Measurements from ENCODE around the gene SDC1.

SDC1 gene

DNA sequence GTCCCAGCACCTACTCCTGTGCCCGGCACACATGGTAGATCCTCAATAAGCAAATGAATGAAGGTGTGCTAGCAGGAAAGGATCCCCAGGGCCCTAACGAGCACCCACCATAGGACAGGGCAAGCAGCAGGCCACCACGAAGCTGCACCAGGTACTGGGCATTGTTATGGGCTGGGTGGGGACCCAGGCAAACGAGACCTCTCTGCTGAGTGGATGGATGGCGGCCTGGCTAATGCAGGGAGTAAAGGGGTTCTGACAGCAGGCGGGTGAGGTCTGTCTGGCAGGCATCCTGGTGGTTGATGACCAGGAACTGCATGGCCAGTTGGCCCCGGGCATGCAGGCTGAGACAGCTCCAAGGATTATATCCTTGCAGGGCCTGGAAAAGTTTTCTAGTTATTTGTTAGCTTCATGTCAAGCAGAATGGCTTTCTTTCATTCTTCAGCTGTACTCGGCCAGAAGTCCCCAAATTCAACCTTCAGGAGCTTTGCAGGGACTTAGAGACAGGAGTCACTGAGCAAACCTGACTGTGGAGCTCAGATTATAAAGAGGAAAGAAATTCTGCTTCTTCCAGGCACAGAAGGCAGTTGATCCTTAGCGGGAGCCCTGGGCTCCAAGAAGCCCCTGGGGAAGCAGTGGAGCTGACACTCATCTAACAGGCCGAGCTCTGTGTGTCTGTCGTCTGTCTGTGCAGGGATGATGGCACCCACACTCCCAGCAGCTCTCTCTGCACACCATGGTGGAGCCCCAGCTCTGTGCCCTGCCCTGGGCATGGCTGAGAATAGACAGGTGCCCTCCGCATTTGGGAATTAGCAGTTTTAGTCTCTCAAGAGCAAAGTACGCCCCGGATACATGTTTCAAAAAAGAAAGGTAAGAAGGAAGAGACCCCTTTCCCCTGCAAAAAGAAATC lies 51.2 kb downstream of the SDC1 start:
- Mint-ChIP-seq H3K4me1 (ENCODE audit: low read depth) (no peaks in the 10 kb centered on the region), H3K36me3 (ENCODE audit: low read depth) (no peaks in the 10 kb centered on the region), H3K27ac (no peak overlapping the region), H3K27me3 (ENCODE audit: low read depth) (peaks cover 2% of the 10 kb centered on the region), H3K9me3 (no peaks in the 10 kb centered on the region), H3K4me3 (no peak overlapping the region)
- DNase-seq (ENCODE audit: low spot score): no peak

DNA sequence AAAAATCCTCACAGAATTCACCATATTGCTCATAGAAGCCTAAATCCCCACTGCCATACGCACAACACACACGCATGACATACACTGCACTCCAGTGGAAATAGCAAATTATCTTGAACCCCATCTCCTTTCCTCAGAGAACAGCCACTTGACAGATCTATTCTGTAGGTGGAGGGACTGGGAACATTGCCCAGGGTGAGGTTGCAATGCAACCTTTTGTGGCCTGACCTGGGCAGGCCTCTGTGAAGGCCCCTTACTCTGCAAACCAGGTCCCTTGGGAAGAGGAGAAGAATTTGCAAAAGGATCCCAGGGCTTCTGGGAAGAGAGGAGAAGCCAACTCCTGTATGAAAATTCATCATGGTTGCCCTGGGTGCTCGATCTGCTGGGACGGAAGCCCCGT lies 51.9 kb downstream of the SDC1 start:
- Mint-ChIP-seq H3K36me3 (ENCODE audit: low read depth) (no peaks in the 10 kb centered on the region), H3K4me3 (no peak overlapping the region), H3K9me3 (no peaks in the 10 kb centered on the region), H3K4me1 (ENCODE audit: low read depth) (no peaks in the 10 kb centered on the region), H3K27me3 (ENCODE audit: low read depth) (peaks cover 2% of the 10 kb centered on the region), H3K27ac (no peak overlapping the region)
- no peak for DNase-seq (ENCODE audit: low spot score)

DNA sequence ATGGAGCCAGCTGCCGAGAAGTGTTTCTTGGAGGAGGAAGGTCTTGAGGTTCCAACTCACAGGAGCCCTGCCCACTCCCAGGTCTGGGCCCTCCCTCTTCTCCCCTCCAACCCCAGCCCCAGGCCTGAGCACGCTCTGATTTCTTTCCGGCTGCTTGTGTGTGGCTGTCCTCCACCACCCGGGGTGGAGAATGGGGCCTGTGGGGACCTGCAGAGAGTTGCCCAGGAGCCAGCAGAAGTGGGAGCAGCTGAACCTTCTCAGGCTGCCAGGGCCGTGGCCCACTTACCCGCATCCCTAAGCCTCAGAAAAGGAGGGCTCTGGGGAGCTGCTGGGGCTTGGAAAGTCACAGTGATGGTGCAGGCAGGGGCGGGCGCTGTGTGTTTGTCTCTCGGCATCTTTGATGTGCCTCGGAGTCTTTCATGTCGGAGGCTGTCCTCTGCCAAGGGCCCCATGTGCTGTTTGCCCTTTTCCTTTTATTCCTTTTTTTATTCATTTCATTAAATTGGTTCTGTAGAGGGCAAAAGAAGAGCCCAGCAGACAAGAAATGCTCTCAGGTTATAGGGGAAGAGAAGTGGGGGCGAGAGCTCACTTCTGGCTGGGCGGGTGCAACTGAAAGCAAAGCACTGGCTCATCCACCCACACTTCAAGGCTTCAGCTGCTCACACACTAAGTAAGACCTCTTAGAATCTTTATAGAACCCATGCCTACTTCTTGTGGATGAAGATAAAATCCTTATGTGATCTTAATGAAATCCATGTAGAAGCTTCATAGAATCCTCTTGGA lies 52.5 kb downstream of the SDC1 start:
- H3K4me3 Mint-ChIP-seq: no peak overlapping the region
- no peak overlapping the region for H3K27ac Mint-ChIP-seq
- H3K4me1 Mint-ChIP-seq (ENCODE audit: low read depth): no peaks in the 10 kb centered on the region
- H3K36me3 Mint-ChIP-seq (ENCODE audit: low read depth): no peaks in the 10 kb centered on the region
- H3K9me3 Mint-ChIP-seq: no peaks in the 10 kb centered on the region
- H3K27me3 Mint-ChIP-seq (ENCODE audit: low read depth): peaks cover 2% of the 10 kb centered on the region
- no peak for DNase-seq (ENCODE audit: low spot score)

DNA sequence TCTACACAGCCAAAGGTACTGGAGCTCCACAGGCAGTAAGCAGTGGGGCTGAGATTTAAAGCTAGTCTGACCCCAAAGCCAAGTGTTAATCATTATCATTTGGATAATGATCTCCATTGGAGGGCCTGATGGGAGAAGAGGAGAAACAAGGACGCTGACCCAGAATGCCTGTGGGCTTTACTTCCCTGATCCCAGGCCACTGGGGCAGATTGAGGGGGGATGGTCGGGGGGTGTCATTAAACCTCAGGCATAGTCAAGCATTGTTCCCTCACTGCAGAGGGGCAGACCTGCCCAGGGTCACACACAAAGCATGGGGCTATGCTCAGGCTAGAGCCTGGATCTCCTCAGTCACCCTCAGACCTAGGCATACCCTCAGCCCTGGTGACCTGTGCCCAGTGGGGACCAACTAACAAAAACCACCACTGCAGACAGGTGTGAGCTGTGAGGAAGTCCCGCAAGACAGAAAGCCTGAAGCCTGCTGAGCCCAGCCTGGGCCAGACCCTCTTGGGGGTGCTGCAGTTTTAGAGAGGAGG lies 53.4 kb downstream of the SDC1 start:
- Mint-ChIP-seq H3K4me1 (ENCODE audit: low read depth) (no peaks in the 10 kb centered on the region), H3K36me3 (ENCODE audit: low read depth) (no peaks in the 10 kb centered on the region), H3K27me3 (ENCODE audit: low read depth) (peaks cover 2% of the 10 kb centered on the region), H3K9me3 (no peaks in the 10 kb centered on the region), H3K27ac (no peak overlapping the region), H3K4me3 (no peak overlapping the region)
- DNase-seq (ENCODE audit: low spot score): no peak

DNA sequence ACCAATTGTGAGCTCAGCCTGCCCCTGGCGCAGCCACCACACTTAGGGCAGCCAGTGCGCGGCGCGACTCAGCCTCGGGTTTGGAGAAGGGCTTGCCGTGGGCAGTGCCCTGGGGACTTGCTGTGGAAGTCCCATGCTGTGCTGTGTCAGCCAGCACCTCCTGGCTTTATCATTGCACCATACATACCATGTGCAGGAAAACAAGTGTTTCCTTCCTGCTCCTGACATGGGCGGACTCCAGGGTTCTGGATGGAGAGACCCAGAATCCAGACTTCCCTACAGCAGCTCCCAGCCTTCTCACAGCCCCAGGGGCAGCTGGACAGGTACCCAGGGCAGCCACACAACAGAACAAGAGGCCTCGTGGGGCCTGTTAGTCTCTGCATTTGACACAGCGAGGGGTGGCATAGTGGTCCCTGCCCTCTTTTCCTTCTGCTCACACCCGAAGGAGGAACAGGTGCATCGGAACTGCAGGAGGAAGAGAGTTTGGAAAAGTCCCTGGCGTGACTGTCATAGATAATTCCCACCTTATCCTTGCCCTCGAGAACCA lies 54.2 kb downstream of the SDC1 start:
- H3K4me1 Mint-ChIP-seq (ENCODE audit: low read depth): no peaks in the 10 kb centered on the region
- no peak overlapping the region for H3K27ac Mint-ChIP-seq
- no peaks in the 10 kb centered on the region for H3K9me3 Mint-ChIP-seq
- H3K4me3 Mint-ChIP-seq: no peak overlapping the region
- H3K27me3 Mint-ChIP-seq (ENCODE audit: low read depth): peaks cover 2% of the 10 kb centered on the region
- no peak for DNase-seq (ENCODE audit: low spot score)
- H3K36me3 Mint-ChIP-seq (ENCODE audit: low read depth): no peaks in the 10 kb centered on the region

DNA sequence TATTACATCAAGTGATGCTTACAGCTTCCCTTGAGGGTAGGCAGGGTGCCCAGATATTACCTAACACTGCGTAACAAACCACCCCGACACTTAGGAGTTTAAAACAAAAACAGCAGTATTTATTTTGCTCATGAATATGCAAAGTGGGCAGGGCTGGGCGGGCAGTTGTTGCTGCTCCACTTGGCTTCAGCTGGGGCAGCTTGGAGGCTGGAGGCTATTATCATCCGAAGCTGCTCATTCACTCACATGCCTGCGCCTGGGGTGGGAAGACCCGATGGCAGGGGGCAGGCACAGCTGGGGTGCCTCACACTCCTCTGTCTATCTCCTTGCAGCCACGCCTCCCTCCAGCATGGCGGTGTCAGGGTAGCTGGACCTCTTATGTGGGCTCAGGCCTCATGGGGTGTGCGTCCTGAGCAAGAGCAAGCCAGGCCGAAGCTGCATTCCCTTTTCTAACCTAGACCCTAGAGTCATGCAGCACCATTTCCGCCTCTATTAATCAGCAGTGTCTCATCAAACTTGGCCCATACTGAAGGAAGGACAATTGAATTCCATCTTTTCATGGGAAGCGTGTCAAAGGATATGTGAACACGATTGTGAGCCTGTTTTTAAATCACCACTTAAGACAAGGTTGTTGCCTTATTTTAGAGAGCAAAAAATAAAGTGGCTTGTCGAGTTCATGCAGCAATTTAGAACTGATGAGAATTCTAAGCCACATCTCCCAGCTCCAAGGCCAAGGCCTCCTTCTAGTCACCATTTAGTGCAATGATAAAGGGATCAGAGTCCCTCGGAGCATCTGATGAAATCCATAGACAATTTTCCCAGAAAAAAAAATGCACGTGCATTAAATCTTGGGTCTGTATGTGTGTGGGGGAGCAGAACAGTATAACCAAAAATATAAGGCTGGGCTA lies 54.9 kb downstream of the SDC1 start:
- Mint-ChIP-seq H3K27ac (no peak overlapping the region), H3K9me3 (no peaks in the 10 kb centered on the region), H3K36me3 (ENCODE audit: low read depth) (no peaks in the 10 kb centered on the region), H3K27me3 (ENCODE audit: low read depth) (peaks cover 2% of the 10 kb centered on the region), H3K4me1 (ENCODE audit: low read depth) (no peaks in the 10 kb centered on the region), H3K4me3 (no peak overlapping the region)
- DNase-seq (ENCODE audit: low spot score): no peak

DNA sequence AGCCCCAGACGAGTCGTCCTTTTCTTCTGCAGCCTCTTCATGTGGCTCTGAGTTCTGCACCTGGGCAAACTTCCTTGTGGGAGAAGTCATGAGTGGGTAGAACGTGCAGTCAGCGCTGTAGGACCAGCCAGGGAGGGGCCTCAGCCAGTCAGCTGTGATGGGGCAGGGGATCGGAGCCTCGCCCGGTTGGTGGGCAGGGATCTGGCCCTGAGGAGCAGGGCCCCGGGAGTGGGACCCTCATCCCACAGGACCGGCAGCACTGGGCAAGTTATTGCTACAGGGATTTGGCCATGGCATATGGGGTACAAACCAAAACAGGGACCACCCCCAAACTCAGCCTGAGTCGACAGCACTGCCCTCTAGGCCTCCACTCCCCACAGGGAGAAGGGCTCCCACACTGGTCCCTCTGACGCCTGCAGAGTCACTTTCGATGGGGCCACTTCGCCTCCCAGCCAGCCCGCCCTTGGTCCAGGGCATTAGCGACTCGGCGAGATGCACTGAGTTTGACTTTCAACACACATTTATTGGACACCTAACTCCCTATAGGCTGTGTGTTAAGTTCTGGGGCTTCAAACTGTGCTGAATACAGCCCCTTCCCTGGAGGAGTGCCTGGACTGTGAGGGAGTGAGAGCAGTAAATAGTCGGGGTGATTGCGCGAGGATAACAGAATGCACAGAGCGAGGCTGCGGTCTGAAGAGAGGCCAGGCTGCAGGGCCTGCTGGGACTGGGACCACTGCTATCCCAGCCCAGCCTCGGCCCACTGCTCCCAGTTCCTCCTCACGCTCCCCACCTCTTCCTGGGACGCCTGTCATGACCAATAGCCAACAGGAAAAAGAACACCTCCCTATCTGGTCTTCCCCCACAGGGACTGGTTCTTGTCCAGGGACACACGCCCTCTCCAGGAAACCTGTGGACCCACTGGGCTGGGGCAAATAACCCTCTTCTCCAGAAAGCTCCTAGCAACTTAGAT lies 55.9 kb downstream of the SDC1 start:
- Mint-ChIP-seq H3K9me3 (no peaks in the 10 kb centered on the region), H3K27ac (no peak overlapping the region), H3K27me3 (ENCODE audit: low read depth) (peaks cover 2% of the 10 kb centered on the region), H3K4me3 (no peak overlapping the region), H3K36me3 (ENCODE audit: low read depth) (no peaks in the 10 kb centered on the region), H3K4me1 (ENCODE audit: low read depth) (no peaks in the 10 kb centered on the region)
- DNase-seq (ENCODE audit: low spot score): no peak

DNA sequence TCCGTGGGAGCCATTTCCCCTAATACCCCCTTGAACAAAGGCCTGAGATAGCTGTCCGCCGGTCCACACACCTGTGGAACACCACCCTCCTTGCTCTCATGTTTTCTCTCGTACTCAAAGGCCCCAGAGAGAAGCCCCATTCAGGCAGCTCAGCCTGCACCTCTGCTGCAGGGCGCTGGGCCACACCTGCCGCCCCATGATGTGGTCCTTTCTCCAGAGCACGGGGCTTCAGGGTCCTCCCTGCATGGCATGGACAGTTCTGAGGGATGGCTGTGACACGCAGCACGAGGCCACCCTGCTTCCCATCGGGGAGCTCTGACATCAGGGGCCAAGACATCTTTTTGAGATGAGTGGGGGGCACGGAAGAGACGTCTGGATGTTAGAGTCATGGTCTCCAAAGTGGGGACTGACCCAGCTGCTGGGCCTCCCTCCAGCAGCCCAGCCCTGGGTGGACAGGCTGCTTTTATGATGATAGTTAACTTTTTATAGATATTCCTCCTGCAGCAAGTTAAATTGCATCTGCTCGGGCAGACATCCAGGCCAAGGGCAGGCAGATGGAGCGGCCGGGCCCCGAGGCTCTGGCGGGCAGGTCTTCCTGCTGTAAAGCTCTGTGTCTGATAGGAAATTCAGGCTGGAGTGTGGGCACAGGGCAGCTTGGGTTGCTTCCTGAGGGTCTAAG lies 56.7 kb downstream of the SDC1 start:
- no peaks in the 10 kb centered on the region for H3K36me3 Mint-ChIP-seq (ENCODE audit: low read depth)
- H3K4me1 Mint-ChIP-seq (ENCODE audit: low read depth): no peaks in the 10 kb centered on the region
- H3K9me3 Mint-ChIP-seq: no peaks in the 10 kb centered on the region

DNA sequence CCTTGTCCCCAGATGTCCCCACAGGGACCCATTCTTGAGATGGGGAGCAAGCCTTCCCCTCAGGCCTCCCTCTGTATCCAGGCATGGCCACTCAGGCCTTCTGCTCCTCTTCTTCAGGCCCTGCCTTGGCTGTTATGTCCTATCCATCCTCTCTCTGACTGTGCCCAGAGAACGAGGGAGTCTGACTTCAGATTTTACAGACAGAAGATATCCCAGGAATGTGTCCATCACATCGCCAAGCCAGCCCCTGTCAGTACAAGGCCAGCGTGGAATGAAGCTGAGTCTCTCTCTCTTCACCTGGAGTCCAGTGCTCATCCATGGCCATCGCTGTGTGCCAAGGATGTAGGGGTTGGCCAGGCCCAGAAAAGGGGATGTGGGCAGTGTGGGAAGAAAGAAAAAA lies 57.6 kb downstream of the SDC1 start:
- no peaks in the 10 kb centered on the region for H3K4me1 Mint-ChIP-seq (ENCODE audit: low read depth)
- DNase-seq (ENCODE audit: low spot score): no peak
- H3K4me3 Mint-ChIP-seq: no peak overlapping the region
- H3K36me3 Mint-ChIP-seq (ENCODE audit: low read depth): no peaks in the 10 kb centered on the region
- H3K27me3 Mint-ChIP-seq (ENCODE audit: low read depth): peaks cover 2% of the 10 kb centered on the region
- no peaks in the 10 kb centered on the region for H3K9me3 Mint-ChIP-seq
- H3K27ac Mint-ChIP-seq: no peak overlapping the region

More for the DNA sequence above, 56.7 kb downstream of the SDC1 start:
- no peak overlapping the region for H3K27ac Mint-ChIP-seq
- DNase-seq (ENCODE audit: low spot score): no peak
- H3K4me3 Mint-ChIP-seq: no peak overlapping the region
- H3K27me3 Mint-ChIP-seq (ENCODE audit: low read depth): peaks cover 2% of the 10 kb centered on the region

DNA sequence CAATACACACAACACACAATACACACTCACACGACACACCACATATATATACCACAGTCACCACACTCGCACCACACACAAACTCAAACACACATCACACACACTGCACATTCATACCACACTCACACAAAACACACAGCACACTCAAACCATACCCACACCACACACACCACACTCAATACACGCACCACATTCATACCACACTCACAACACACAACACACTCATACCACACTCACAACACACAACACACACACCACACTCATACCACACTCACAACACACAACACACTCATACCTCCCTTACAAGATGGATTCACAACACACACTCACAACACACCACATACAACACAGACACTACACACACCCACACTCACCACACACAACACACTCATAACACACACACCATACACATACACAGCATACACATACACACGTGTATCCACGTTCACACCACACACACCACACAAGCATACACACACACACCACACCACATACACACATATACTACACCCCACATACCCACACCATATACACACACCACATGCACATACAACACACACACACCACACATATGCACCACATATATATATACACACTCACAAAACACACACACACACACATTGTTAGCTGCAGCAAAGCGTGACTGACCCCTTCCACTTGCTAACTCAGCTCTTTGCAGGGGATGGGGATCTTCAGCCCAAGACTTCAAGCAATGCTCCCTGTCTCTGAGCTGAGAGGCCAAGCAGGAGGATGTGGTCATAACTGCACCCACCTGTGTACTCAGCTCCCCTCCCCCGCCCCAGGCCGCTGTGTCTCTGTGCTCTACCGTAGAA lies 59.0 kb downstream of the SDC1 start:
- Mint-ChIP-seq H3K4me1 (ENCODE audit: low read depth) (no peaks in the 10 kb centered on the region), H3K36me3 (ENCODE audit: low read depth) (no peaks in the 10 kb centered on the region), H3K27me3 (ENCODE audit: low read depth) (no peaks in the 10 kb centered on the region), H3K9me3 (no peaks in the 10 kb centered on the region), H3K4me3 (no peak overlapping the region), H3K27ac (no peak overlapping the region)
- DNase-seq (ENCODE audit: low spot score): no peak

DNA sequence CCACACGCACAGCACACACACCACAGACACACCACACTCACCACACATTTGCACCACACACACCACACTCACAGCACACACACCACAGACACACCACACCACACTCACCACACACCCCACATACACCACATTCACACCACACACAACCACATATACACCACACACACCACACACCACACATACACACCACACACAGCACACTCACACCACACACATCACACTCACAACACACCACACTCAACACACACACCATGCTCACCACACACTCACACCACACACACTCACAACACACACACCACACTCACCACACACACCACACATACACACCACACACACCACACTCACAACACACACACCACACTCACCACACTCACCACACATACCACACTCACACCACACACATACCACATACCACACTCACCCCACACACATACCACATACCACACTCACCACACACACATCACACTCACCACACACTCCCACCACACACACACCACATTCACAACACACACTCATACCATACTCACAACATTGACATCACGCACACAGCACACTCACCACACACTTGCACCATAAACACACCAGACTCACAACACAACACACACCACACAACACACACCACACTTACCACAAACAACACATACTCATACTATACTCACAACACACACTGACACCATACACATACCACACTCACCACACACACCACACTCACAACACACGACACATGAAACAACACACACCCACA lies 60.0 kb downstream of the SDC1 start:
- DNase-seq (ENCODE audit: low spot score): no peak
- H3K27ac Mint-ChIP-seq: no peak overlapping the region
- H3K9me3 Mint-ChIP-seq: no peaks in the 10 kb centered on the region
- H3K27me3 Mint-ChIP-seq (ENCODE audit: low read depth): peaks cover 3% of the 10 kb centered on the region
- no peaks in the 10 kb centered on the region for H3K4me1 Mint-ChIP-seq (ENCODE audit: low read depth)
- no peak overlapping the region for H3K4me3 Mint-ChIP-seq
- no peaks in the 10 kb centered on the region for H3K36me3 Mint-ChIP-seq (ENCODE audit: low read depth)

All from T-helper 2 cell treated with Interferon-gamma antibody and Interleukin-4, amounts not matched to agents 5 μg/mL and 100 μg/mL, for 36 hours (primary cell).